Measurements from ENCODE around the gene KCNN4. TPM values are rescaled to one million over a fixed set of nuclear protein-coding genes. Genes with fewer than 3 reads are reported as not detected.

Gene KCNN4
- total and polyA plus RNA-seq, 2 of the 13 experiments (the other 11 are each of a cell fraction or from before 2014, with no cell fraction given) = 0.13 to 0.25 TPM

DNA sequence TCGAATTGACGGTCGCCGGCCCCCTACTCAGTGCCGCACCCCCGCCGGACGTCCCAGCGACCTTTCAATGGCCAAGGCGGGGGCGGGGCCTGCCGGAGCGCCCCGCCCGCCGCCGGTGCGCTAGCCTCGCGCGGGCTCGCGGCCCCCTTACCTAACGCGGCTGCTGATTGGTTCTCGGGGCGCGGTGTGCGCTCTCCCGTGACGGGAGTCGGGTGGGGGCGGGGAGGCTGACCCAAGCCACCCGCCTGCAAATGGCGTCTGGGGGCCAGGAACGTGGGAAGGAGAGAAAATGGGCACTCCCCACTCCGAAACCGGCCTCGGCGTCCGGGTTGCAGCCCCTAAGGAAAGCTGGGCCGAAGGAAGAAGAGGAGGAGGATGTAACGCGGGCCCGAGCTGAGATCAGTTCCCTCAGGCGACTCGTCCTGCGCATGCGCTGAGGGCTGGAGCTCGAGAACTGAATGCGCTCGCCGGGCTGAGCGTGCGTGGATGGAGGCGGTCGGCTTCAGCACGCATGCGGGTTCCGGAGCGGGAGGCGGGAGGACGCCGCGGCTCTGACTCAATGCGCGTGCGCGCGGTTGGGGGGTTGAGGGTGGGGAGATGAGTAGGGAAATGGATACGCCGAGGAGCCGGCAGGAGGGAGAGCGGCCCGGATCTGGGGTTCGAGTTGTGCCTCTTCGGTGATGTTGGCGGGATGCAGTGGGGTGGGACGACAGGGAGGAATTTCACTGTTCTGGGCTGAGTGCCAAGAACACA lies 26.1 kb downstream of the KCNN4 start, which contains the start of gene SMG9 (continued):
- TF ChIP-seq, protein P1, sequence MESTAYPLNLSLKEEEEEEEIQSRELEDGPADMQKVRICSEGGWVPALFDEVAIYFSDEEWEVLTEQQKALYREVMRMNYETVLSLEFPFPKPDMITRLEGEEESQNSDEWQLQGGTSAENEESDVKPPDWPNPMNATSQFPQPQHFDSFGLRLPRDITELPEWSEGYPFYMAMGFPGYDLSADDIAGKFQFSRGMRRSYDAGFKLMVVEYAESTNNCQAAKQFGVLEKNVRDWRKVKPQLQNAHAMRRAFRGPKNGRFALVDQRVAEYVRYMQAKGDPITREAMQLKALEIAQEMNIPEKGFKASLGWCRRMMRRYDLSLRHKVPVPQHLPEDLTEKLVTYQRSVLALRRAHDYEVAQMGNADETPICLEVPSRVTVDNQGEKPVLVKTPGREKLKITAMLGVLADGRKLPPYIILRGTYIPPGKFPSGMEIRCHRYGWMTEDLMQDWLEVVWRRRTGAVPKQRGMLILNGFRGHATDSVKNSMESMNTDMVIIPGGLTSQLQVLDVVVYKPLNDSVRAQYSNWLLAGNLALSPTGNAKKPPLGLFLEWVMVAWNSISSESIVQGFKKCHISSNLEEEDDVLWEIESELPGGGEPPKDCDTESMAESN (CRISPR knock-in tag; conservative IDR thresholded peaks at IDR 0.05) = peak; percentile 60; the same call in 1 of the 2 replicates
- peak; percentile 72; the same call in 1 of the 2 replicates for TF ChIP-seq ZNF782 (CRISPR knock-in tag; IDR thresholded peaks at IDR 0.05; ENCODE audit: borderline replicate concordance)
- no peak for TF ChIP-seq MBNL3 (CRISPR knock-in tag; conservative IDR thresholded peaks at IDR 0.05)
- TF ChIP-seq SMARCC2 (IDR thresholded peaks at IDR 0.05) = no peak
- peak; percentile 91 for TF ChIP-seq HOXA3 (CRISPR knock-in tag; IDR thresholded peaks at IDR 0.05)
- TF ChIP-seq ZNF800 (CRISPR knock-in tag; IDR thresholded peaks at IDR 0.05) = 0 out of 2 replicates have a peak, but pooled peaks have one; percentile 15
- TF ChIP-seq USF2 (IDR thresholded peaks at IDR 0.05; ENCODE audit: low read depth, low read length) = no peak
- no peak for TF ChIP-seq USF2 (CRISPR knock-in tag; IDR thresholded peaks at IDR 0.05; ENCODE audit: borderline replicate concordance)
- no peak for TF ChIP-seq NBN (conservative IDR thresholded peaks at IDR 0.05)
- no peak for TF ChIP-seq CBX5 (CRISPR knock-in tag; IDR thresholded peaks at IDR 0.05; ENCODE audit: borderline replicate concordance)
- TF ChIP-seq REPIN1 (CRISPR knock-in tag; IDR thresholded peaks at IDR 0.05; ENCODE audit: borderline replicate concordance, low read depth) = no peak; the same call in 1 of the 2 replicates
- no peak for TF ChIP-seq ZNF674 (CRISPR knock-in tag; IDR thresholded peaks at IDR 0.05; ENCODE audit: low read depth)
- TF ChIP-seq TAF1 (CRISPR knock-in tag; IDR thresholded peaks at IDR 0.05) = peak; percentile 87
- TF ChIP-seq IRF9 (CRISPR knock-in tag; IDR thresholded peaks at IDR 0.05; ENCODE audit: borderline replicate concordance) = no peak
- no peak for TF ChIP-seq TRIM24 (CRISPR knock-in tag; IDR thresholded peaks at IDR 0.05)
- TF ChIP-seq, protein P2, sequence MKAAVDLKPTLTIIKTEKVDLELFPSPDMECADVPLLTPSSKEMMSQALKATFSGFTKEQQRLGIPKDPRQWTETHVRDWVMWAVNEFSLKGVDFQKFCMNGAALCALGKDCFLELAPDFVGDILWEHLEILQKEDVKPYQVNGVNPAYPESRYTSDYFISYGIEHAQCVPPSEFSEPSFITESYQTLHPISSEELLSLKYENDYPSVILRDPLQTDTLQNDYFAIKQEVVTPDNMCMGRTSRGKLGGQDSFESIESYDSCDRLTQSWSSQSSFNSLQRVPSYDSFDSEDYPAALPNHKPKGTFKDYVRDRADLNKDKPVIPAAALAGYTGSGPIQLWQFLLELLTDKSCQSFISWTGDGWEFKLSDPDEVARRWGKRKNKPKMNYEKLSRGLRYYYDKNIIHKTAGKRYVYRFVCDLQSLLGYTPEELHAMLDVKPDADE (CRISPR knock-in tag; IDR thresholded peaks at IDR 0.05) = no peak
- TF ChIP-seq, protein P3, sequence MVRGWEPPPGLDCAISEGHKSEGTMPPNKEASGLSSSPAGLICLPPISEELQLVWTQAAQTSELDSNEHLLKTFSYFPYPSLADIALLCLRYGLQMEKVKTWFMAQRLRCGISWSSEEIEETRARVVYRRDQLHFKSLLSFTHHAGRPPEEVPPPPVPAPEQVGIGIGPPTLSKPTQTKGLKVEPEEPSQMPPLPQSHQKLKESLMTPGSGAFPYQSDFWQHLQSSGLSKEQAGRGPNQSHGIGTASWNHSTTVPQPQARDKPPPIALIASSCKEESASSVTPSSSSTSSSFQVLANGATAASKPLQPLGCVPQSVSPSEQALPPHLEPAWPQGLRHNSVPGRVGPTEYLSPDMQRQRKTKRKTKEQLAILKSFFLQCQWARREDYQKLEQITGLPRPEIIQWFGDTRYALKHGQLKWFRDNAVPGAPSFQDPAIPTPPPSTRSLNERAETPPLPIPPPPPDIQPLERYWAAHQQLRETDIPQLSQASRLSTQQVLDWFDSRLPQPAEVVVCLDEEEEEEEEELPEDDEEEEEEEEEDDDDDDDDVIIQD (CRISPR knock-in tag; IDR thresholded peaks at IDR 0.05; ENCODE audit: low read depth) = no peak
- TF ChIP-seq, protein P4, sequence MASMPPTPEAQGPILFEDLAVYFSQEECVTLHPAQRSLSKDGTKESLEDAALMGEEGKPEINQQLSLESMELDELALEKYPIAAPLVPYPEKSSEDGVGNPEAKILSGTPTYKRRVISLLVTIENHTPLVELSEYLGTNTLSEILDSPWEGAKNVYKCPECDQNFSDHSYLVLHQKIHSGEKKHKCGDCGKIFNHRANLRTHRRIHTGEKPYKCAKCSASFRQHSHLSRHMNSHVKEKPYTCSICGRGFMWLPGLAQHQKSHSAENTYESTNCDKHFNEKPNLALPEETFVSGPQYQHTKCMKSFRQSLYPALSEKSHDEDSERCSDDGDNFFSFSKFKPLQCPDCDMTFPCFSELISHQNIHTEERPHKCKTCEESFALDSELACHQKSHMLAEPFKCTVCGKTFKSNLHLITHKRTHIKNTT (CRISPR knock-in tag; IDR thresholded peaks at IDR 0.05) = no peak
